ENCODE measurements around the gene CLDN9.
"Not testable (repeated sequence)": the region's sequence is repeated elsewhere in the genome, so short reads cannot be mapped to it uniquely, and the experiment has no call there.

Gene CLDN9

DNA sequence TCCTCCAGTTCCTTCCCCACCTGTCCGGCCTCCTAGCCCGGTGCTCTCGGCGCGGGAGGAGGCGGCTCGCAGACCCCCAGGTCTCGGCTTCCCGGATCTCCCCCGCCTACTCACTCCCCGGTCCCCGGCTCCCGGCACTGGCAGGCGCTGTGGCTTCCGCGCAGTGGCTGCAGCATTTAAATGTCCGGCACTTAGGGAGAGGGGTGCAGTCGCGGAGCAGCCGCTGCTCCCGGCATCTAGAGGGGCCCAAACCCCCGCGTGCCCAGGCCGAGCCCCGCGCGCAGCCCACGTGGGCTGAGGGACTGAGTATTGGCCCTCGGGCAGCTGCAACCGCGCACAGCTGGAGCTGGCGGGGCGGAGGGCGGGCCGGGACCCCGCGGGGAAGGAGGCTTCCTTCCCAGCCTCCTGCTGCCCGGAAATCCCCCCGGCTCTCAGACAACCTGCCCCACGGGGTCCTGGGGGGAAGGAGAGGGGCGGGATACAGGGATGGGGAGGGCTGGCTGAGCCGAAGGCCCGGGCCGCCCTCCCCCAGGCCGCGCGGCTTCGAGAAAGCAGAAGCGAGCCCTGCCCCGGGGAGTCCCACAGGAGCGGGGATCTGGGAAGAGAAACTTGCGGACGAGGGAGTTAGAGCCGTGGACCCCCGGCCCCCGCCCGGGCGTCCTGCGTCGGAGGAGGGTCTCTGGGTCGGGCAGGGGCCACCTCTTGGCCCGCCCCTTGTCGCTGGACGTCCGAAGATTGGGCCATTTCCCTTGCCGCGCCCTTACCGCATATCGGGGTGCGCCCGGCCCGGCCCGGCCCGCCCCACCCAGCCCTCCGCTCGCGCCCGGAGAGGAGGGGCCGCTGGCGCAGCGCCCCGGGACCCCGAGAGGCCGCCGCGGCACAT lies 33.3 kb downstream of the CLDN9 start, which contains the start of gene MMP25:
Gene MMP25, plus strand, starts transcription at position 804 of the 883 bp plus-strand sequence. CDS start 357 bp downstream, outside the sequence.
- intact Hi-C loops (cut with DNase I): no loop called here
- no peak for DNase-seq

DNA sequence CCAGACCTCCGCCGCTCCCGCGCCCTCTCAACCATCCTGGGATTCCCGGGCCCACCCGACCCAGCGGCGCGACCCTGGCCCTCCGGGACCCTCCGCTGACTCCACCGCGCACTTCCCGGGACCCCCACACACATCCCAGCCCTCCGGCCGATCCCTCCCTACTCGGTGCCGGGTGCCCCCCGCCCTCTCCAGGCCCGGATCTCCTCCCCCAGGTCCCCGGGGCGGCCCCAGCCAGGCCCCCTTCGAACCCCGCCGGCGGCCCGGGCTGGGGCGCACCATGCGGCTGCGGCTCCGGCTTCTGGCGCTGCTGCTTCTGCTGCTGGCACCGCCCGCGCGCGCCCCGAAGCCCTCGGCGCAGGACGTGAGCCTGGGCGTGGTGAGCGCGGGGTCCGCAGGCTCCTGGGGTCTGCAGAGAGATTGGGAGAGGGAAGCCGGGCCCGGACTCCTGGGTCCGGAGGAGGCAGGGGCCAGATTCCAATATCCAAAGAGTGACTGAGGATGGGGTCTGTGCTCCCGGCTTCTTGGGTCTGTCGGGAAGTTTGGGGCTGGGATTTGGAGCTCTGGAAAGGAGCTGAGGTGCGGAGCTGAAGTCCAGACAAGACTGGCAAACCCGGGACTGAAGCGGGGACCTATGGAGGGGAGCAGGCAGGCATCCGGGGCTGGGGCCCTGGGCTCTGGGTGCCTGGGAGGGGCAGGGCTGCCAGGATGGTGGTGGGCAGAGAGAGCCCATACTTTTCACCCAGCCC lies 34.1 kb downstream of the CLDN9 start:
- intact Hi-C loops (cut with DNase I): no loop called here
- no peak for DNase-seq

DNA sequence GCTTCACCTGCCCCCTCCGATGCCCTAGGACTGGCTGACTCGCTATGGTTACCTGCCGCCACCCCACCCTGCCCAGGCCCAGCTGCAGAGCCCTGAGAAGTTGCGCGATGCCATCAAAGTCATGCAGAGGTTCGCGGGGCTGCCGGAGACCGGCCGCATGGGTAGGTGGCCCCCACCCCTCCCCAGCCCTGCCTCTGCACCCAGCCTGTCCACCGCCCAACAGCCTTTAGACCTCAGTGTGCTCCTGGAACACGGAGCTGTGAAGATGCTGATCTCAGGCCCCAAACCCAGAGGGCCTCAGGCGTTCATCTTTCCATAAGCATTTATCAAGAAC lies 34.6 kb downstream of the CLDN9 start:
- DNase-seq: no peak
- intact Hi-C loops (cut with DNase I): no loop called here

DNA sequence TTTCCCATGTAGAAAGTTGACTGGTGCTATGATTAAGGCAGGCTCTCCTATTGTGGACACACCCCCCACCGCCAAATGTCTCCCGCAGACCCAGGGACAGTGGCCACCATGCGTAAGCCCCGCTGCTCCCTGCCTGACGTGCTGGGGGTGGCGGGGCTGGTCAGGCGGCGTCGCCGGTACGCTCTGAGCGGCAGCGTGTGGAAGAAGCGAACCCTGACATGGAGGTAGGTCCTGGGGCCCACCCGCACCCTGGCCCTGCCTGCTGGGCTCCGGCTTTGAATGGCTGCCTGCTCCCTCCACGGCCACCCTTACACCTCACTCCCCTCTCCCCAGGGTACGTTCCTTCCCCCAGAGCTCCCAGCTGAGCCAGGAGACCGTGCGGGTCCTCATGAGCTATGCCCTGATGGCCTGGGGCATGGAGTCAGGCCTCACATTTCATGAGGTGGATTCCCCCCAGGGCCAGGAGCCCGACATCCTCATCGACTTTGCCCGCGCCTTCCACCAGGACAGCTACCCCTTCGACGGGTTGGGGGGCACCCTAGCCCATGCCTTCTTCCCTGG lies 37.3 kb downstream of the CLDN9 start:
- intact Hi-C loops (cut with DNase I): no loop called here
- no peak for DNase-seq

DNA sequence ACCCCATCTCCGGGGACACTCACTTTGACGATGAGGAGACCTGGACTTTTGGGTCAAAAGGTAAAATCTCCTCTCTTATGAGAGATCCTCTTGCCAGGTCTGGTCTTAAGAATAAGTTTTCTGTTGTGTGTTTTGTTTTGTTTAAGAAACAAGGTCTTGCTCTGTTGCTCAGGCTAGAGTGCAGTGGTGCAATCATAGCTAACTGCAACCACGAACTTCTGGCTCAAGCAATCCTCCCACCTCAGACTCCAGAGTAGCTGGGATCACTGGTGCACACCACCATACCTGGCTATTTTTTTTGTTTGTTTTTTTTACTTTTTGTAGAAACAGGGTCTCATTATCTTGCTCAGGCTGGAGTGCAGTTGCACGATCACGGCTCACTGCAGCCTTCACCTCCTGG lies 37.8 kb downstream of the CLDN9 start:
- intact Hi-C loops (cut with DNase I): no loop called here
- no peak for DNase-seq

DNA sequence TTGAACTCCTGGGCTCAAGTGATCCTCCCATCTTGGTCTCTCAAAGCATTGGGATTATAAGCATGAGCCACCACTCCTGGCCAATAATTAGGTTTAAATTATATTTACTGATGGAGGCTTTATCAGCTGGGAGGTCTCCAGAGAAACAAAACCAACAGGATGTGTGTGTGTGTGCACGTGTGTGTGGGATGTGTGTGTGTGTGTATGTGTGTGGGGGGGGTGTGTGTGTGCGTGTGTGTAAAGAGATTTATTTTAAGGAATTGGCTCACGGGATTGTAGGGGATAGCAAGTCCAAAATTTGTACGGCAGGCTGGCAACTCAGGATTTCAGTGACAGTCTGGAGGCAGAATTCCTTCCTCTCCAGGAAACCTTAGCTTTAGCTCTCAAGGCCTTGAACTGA lies 38.3 kb downstream of the CLDN9 start:
- intact Hi-C loops (cut with DNase I): no loop called here

DNA sequence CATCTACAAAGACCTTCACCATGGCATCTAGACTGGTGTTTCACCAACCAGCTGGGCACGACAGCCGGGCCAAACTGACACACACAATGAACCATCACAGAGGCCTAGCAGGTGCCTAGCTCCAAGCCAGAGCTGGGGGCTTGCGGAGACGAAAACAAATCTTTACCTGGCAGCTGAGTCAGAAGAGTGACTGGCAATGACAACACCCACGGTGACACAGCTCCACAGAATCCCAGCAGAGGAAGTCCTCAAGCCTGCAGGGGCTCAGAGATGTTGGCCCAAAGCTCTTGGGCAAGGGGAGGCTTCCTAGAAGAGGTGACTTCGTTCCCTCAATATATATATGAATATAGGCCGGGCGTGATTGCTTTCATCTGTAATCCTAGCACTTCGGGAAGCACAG lies 38.8 kb downstream of the CLDN9 start:
- peak in 4 of 42 donors; percentile 21 to 39 (median 30) for DNase-seq
- intact Hi-C loops (cut with DNase I): no loop called here

More for the DNA sequence above, 38.3 kb downstream of the CLDN9 start:
- DNase-seq: no peak

DNA sequence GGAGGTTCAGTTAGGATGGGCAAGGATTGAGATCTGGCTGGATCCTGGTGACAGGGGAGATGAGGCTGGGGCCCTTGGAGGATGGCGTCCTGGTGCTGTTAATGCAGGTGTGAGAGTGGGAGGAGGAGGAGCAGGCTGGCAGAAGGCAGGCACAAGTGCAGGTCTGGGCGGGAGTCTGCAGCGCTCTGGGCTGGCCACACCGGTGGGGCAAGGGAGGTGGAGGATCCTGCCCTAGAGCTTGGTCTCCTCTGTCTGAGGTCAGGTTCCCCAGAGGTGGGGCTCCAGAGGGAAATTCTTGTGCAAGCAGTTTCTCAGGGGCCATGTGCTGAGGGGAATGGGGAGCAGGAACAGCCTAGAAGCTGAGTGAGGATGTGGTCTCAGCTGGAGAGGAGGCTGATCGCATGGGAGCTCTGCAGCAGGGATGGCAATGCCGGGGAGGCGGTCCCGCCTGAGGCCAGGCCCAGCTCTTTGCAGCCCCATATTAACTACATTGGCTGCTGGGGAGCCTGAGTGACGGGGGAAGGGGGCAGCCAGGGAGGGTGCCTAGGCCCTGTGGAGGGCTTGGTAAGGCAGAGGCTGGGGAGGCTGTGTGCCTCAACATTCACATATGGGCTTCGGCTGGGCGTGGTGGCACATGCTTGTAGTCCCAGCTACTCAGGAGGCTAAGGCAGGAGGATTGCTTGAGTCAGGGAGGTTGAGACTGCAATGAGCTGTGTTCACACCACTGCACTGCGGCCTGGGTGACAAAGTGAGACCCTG lies 40.0 kb downstream of the CLDN9 start:
- intact Hi-C loops (cut with DNase I); DNase-seq: not testable (repeated sequence)

DNA sequence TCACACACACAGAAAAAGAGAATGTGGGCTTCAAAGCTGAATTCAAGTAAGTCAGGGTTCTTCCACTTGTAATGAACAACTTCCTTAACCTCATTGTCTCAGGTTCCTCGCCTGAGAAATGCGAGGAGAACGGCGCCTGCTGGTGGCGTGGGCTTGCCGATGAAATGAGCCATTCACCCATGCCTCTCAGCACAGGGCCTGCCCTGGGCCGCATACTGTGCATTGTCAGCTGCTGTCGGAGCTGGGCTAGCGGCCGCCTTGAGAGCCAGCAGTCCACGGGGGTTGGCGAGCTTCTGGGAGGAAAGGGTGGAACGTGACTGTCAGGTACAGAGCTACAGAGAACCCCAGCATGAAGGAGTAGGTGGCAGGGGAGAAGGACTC lies 40.6 kb downstream of the CLDN9 start:
- intact Hi-C loops (cut with DNase I); DNase-seq: not testable (repeated sequence)

DNA sequence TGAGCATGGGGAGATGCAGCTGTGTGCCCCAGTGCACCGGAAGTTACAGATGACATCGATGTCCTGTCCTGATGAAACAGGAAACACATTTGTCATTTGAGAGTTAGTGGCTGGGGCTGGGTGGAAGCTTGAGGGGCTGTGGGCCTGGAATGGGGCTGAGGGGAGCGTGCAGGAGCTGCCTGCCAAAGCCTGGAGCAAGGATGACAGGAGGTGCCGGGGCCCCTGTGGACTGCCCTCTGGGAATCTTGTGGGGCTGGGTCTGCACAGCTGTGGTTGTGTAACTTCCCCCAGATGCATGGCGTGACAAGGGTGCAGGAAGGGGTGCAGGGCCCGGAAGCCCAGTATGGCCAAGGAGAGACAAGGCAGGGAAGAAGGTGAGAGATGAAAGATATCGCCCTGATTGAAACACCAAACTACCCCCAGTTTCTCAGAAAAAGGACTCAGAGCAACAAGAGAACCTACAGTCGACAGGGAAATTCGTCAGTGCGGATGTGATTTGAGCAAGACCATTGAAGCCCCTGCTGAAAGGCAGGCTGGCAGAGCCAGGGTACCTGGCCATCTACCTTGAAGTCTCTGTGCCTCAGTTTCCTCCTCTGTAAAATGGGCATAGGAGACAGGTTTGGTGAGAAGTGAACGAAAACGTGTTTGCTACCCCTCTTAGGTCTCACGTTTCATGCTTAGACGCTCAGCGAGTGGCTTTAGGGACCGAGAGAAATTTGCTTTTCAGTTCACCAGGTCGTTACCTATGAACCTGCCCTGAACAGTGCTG lies 42.4 kb downstream of the CLDN9 start:
- intact Hi-C loops (cut with DNase I): no loop called here
- DNase-seq: no peak

DNA sequence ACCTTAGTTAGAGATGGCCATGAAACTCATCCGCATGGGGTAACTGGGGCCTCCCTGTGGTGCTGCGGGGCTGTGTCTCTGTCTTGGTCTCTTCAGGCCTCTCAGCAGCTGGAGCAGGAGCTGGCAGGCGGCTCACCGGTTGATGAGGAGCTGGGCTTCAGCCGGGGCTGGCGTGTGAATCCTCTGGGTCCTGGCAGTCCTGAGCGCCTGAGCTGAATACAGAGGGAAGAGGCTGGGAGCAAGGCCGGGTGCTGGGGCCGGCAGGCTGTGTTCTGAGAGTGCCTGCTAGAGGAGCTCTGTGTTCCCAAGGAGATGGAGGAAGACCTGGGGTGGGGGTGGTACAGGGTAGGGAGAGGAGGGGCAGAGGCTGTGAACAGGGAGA lies 43.0 kb downstream of the CLDN9 start:
- DNase-seq; intact Hi-C loops (cut with DNase I): not testable (repeated sequence)

DNA sequence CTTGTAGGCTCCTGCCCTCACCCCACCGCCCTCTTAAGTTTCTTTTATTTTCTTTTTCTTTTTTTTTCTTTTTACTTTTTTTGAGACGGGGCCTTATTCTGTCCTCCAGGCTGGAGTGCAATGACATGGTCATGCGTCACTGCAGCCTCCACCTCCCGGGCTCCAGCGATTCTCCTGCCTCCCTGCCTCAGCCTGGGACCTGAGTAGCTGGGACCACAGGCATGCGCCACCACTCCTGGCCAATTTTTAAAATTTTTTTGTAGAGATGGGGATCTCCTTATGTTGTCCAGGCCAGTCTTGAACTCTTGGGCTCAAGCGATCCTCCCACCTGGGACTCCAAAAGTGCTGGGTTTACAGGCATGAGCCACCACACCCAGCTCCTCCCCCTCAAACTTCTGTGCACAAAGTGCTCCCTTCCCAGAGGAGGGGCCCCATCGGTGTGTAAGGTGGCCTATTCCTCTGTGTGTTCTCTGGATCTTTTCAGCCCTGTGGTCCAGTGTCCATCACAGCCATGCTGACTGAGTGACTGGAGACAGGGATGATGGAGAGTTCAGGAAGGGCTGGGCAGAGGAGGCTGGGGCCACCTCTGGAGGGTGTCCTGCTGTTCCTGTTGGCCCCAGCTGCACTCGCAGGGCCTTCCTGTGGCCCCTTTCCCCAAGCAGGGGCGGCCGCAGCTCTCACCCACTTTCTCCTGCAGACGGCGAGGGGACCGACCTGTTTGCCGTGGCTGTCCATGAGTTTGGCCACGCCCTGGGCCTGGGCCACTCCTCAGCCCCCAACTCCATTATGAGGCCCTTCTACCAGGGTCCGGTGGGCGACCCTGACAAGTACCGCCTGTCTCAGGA lies 43.8 kb downstream of the CLDN9 start:
- DNase-seq: no peak
- intact Hi-C loops (cut with DNase I): no loop called here

DNA sequence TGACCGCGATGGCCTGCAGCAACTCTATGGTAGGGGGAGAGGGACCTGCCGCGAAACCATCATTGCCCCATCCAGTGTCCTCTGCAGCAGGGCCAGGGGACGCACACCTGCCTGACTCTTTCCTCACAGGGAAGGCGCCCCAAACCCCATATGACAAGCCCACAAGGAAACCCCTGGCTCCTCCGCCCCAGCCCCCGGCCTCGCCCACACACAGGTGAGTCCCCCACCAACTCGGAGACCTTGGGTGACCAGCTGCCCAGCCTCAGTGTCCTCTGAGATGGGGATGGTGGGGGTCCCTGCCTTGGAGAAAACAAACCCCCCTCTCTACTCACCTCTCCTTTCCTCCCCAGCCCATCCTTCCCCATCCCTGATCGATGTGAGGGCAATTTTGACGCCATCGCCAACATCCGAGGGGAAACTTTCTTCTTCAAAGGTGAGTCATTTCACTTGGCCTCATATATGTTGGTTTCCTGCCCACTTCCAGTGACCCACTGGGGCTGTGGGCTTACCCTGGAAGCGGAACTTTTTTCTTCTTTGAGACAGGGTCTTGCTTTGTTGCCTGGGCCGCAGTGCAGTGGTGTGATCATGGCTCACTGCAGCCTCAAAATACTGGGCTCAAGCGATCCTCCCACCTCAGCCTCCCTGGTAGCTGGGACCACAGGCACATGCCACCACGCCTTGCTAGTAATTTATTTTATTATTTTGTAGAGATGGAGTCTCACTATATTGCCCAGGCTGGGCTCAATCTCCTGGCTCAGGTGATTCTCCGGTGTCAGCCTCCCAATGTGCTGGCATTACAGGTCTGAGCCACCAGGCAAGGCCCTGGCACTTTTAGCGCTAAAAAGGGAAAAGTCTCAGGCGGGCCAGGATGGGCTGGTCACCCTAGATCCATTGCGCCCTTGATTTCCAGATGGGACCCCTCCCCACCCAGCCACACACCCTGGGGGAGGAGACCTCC lies 44.7 kb downstream of the CLDN9 start:
- intact Hi-C loops (cut with DNase I): loop anchor here (2.0 kb wide), 1 partner anchor 69 kb away; no protein-coding TSS in a partner anchor
- DNase-seq: no peak

DNA sequence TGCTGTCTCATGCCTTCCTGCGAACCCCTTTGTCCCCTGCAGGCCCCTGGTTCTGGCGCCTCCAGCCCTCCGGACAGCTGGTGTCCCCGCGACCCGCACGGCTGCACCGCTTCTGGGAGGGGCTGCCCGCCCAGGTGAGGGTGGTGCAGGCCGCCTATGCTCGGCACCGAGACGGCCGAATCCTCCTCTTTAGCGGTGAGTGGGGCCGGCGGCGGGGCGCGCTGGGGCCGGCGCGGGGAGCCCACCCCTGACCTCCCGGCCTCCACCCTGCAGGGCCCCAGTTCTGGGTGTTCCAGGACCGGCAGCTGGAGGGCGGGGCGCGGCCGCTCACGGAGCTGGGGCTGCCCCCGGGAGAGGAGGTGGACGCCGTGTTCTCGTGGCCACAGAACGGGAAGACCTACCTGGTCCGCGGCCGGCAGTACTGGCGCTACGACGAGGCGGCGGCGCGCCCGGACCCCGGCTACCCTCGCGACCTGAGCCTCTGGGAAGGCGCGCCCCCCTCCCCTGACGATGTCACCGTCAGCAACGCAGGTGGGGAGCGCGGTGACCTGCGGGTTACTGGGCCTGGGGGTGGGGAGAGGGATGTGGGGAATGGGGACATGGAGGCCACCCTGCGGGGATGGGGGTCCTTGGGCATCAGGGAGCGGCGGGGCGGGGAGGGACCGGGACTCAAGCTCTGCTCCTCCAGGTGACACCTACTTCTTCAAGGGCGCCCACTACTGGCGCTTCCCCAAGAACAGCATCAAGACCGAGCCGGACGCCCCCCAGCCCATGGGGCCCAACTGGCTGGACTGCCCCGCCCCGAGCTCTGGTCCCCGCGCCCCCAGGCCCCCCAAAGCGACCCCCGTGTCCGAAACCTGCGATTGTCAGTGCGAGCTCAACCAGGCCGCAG lies 45.7 kb downstream of the CLDN9 start:
- intact Hi-C loops (cut with DNase I): loop anchor here (2.0 kb wide), 1 partner anchor 68 kb away; no protein-coding TSS in a partner anchor
- peak; percentile 17 to 80 (median 57) for DNase-seq

DNA sequence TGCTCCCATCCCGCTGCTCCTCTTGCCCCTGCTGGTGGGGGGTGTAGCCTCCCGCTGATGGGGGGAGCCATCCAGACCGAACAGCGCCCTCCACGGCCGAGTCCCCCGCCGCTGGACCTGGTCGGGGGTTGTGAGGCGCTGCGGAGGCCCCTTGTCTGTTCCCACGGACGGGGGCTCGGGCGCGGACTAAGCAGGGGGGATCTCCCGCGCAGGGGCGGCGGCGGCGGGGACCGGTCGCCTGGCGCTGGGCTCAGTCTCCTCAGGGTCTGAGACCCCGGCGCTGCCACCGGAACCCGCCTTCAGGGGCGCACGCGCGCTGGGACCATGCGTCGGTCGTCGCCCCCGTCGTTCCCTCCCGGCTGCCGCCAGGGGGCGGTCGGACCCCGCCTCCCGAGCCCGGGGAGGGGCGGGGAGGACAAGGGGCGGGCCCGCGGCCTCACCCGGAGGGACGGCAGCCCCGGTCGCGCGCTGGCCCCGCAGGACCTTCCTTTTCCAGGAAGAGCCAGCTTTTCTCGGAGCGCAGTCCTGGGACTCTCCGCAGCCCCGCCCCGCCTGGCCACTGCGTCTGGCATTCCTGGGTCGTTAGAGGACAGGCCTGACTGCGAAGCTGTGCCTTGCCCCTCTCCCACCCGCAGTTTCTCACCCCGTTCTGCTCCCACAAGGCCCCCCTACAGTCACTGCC lies 46.5 kb downstream of the CLDN9 start:
- DNase-seq: peak; percentile 15 to 90 (median 82)

More for the DNA sequence above, 46.5 kb downstream of the CLDN9 start:
- intact Hi-C loops (cut with DNase I): loop anchor here (2.0 kb wide), 1 partner anchor 68 kb away; no protein-coding TSS in a partner anchor
